Measurements from ENCODE around the gene MAFB.
"Not testable (repeated sequence)": the region's sequence is repeated elsewhere in the genome, so short reads cannot be mapped to it uniquely, and the experiment has no call there.

Gene MAFB

DNA sequence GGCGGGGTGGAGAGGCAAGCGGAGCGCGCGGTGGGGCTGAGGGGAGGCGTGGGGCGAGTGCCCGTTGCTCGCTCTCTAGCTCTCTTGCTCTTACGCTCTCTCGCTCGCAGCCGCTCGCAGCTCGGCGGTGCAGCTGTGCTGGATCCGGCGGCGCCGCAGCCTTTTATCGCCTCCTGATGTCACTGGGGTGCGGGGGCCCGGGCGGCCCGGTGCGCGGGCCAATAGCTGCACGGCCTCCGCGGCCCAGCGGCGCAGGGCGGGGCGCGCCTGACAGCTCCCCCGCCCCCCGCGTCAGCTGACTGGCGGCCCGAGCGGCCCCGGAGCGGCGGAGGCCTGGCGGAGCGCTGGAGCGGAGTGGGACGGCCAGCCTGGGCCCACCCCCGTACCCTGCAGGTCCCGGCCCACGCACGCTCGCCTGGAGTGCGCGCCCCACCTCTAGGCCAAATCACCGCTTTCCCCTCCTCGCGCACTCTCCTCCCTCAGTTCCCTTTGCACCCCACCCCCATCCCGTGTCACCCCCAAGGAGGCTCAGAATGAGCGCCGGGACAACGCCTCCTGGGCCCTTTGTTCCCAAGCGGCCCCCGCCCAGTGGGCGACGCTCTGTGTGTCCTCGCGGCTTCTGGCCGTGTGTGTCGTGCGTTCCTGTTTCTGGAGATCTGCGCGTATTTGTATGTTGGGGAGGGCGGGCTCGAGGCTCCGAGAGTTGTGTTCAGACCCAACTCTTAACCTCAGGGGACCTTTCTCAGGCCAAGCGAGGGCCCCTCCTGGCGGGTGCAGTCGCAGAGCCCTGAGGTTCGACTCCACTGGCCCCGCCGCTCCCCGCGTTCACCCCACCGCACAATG is at the start of gene MAFB:
Gene MAFB (minus strand): TSS at position 137 of the 843 bp plus-strand sequence. CDS start 386 bp downstream, outside the sequence.
- DNase-seq: no peak

- DNase-seq: not testable (repeated sequence)
These were observed 47.4 kb upstream of the MAFB start for GRCh38 chr20:40736468-40736867.

DNA sequence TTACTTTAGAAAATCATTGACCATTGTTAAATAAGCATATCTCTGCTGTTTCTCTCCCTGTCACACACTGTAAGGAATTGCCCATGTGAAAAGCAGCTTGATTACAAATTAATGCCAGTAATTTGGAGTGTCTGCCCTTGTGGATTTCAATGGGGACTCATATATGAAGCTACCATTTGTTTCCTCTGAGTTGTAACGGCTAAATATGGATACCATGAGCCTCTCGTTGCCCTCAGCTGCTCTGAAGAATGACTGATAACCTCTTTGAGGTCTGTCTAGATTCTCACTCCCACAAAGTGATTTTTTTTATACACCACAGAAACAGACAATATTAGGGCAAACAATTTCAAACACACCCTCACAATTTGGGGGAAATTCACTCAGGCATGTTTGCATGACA is 40.0 kb upstream of the MAFB start:
- no peak for DNase-seq

GRCh38 chr20:40728470-40728869 is 39.4 kb upstream of the MAFB start:
- DNase-seq: no peak

DNA sequence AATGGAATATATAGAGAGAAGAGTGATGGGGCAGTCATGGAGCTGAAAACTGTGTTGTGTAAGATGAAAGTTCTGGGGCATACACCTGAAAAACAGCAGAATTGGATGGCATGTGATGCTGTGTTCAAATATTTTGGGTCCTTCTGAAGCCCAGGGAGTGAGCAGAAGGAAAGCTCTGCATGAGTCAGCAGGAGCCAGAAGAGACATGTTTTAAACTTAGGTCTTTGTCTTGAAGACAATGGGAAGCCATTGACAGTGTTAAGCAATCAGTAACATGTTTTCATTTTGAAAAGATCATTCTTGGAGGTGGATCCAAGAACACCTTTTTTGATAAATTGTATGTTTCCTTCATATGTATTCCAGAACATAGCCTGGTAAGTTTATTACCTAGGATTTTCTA is 38.9 kb upstream of the MAFB start:
- DNase-seq: no peak

DNA sequence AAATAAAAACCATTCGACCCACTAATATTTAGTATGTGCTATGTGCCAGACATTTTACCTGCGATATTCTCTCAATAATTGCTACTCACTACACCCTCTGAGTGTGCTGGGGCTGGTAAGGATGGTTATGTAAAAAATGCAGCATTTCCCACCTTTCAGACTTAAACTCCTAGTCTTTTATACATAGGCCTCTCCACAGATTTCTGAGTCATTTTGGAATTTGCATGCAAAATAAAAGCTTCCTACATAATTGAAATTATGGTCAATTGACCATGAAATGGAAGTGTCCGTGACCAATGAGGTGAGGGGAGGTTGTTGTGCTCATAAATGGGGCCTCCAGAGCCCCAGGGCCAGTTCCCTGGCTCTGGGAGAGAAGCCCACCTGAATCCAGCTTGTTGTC is 37.7 kb upstream of the MAFB start:
- no peak for DNase-seq

GRCh38 chr20:40724566-40724965 is 35.5 kb upstream of the MAFB start:
- DNase-seq: no peak

DNA sequence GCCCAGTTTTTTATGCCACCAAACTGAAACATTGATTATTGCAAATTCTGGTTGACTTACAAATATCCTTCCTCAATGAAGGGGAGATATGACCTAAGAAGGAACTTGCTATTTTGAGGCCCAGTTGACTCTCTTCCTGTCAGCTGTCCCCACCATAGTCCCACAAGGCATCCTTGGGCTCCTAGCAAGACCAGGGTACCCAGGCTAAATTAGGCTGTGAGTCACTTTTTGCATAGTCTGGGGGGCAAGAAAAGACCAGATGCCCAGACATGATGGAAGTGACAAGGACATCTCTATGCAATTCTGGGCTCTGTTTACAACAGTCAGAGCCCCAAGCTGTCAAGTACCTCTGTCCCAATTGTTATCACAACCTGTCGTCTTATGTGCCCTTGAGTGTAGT is 31.8 kb upstream of the MAFB start:
- no peak for DNase-seq

GRCh38 chr20:40720099-40720498 is 31.1 kb upstream of the MAFB start:
- DNase-seq: no peak

GRCh38 chr20:40718982-40719729 is 30.1 kb upstream of the MAFB start:
- no peak for DNase-seq

DNA sequence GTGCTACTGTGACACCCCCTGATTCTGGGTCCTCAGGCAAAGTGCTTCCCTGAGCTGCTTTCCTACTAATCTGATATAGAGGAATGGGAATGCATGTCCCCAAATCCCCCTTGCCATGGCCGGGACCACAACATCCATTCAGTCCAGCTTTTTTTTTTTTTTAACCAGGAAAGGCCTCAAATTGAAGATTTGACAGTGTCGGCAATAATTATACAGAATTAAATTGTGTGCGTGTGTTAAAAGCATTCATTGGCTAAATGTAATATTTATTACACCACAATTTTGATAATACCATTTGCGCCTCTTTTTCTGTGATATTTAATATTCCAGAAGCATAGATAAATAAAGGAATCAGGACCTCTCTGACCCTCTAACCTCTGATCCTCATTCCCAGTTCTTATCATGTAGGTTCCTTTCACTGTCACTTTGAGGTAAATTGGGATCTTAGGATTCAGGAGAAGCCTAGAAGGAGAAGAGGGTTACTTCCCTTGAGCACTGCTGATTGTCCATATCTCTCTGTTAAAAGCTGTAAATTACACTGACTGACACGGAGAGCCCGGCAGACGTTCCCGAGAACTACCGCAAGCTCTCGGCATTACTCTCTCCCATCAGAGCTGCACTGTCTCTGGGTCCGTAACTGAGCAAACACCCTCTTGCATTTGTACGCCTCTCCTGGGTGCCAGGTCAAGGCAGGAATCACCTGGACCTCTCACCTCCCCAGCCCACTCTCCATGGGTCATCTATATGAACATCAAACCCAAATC is 29.4 kb upstream of the MAFB start:
- DNase-seq: no peak

GRCh38 chr20:40717343-40717865 is 28.4 kb upstream of the MAFB start:
- no peak for DNase-seq

DNA sequence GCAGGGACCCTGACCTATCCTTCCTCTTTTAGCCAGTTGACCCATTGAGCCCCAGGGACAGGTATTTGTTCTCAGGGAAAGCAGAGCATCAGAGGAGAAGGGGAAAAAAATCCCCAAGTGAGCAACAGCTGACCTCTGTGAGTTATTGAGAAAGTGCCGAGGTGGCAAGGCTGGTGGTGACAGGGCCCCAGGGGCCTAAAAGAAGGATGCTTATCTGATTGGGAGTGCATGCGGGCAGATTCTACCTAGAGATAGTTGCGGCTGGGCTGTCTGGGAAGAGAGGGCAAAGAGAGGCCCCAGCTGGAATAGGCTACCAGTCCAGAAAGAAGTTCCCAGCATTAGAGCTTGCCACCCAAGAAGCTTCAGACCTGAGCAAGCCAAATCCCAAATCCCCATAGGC is 26.5 kb upstream of the MAFB start:
- DNase-seq: no peak

- DNase-seq: no peak
These were observed 25.9 kb upstream of the MAFB start for GRCh38 chr20:40714916-40715315.

DNA sequence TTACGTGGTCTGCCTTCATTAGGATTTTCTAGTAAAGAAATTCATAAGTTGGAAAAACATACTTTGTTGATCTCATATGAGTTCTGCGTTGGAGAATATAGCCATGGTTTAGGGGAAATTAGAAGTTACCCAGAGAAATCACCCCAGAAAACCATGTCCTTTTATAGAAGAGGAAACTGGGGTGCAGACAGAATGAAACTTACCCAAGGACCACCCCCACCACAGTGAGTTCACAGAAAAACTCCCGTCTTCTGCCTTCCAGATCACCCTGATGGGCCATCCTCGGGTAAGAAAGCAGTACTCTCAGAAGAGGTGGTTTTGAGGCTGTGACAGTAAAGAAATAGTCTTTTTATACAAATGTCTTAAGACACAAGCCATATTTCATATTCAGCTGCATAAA is 25.1 kb upstream of the MAFB start:
- no peak for DNase-seq

GRCh38 chr20:40713508-40713907 is 24.5 kb upstream of the MAFB start:
- no peak for DNase-seq

GRCh38 chr20:40711079-40711478 is 22.0 kb upstream of the MAFB start:
- DNase-seq: no peak

- no peak for DNase-seq
These were observed 21.6 kb upstream of the MAFB start for GRCh38 chr20:40710603-40711002.

DNA sequence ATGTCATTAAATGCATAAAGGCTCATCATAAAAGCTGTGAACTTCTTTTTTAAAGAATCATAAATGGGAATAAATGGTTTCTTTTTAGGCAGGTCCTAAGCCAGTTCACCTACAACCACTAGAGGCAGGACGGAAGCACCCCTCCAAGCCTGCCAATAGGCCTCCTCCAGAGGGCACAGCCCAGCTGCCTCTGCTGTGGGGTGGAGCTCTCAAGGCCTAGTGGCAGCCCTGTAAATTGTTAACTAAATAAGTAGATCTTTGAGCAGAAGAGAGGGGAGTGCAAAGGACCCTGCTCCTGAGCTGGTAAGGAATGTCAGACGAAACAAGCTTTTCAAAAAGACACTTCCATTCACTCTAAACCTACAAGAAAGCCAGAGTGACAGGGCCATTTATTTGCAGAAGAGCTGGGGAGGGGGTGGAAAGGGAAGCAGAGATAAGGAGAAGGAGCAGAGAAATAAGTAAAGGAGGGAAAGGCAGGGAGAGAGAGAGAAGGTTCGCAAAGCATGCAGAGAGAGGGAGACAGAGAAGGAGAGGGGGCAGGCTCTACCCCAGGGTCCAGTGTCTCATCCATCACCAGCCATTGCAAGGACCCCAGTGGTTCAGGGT is 18.0 kb upstream of the MAFB start:
- DNase-seq: no peak

DNA sequence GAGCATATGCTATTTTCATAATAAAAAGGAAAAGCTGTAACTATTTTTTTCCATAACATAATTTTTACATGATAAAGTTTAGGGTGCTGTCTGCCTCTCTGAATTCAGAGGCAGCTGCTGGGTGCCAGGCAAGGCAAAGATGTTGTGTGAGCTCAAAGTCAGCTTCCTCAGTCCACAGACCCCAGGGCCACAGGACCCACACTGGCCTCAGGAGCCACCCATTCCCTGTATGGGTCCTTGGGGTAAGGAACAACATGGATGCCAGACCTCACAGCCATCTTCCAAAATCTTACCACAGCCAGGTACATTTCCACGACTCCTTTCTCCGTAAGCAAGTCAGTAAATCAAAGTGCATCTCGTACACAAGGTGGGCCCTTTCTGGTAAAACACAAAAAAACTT is 16.4 kb upstream of the MAFB start:
- no peak for DNase-seq

DNA sequence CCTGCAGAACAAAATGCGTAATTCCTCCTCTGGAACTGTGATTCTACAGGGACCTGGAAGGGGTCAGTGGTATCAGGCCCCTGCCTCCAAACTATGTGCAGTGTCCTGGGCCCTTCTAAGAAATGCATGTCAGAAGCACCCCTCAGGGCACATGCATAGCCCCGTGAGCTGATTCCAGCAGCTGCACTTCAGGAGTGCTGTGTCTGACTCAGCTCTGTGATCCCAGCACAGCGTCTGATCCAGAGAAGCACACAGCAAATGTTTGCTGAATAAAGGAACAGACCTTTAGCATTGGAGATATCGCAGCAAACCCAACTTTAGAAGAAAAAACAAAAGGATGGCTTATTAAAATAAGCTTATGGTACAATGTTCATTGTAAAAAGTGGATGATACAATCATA is 15.8 kb upstream of the MAFB start:
- DNase-seq: no peak

DNA sequence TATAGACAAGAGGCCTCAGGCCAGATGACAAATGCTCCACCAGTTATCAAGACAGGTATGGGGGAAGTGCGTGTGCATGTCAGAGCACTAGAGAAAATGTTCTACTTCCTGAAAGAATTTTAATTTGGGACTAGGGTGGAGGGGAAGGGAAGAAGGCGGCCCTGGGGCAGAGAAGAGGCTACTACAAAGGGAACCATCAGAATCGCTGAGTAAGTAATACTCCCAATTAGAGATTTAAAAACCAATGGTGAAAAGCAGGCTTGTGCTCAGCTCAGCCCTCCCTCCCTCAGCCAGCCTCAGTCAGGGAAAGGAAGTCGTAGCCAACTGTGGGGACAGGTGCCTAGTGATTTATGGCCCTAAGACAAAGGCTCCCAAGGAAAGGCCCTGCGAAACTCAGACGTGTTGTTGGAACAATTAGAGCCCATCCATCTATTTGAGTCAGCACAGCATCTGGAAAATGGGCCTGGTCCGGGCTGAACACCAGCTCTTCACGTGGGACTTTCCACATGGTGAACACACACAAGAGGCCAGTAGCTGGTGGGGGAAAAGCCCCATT is 15.0 kb upstream of the MAFB start:
- DNase-seq: no peak

DNA sequence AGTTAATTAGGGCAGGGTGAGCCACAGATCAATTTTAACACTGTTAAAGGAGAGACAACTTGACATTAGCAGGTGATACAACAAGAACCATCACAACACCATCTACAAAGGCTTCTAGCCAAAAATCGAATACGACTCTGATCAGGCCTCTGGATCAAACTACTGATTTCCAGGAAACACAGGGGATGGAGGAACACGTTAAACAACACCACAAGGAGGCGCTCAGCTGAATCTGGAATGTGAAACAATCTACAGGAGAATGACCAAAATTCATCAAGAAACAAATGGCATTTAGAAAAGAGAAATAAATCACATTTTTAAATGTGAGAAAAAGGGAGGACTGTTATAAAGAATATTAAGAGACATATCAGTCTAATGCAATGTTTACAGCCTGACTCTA is 13.5 kb upstream of the MAFB start:
- no peak for DNase-seq
